ENCODE results near the gene MUC4. TPM values are rescaled to one million over a fixed set of nuclear protein-coding genes. Genes with fewer than 3 reads are reported as not detected.
A peak's percentile ranks its signal among the peaks of the same experiment; 100 is the strongest.

The MUC4 gene
- total and polyA plus RNA-seq, 9 of the 15 experiments (the other 6 are each of a cell fraction or from before 2014, with no cell fraction given) = under 0.01 to 0.21 (median 0.10) TPM; not detected in 4

GRCh38 chr3:195859846-195860411 is 48.2 kb upstream of the MUC4 start:
- TF ChIP-seq NCOA6 (IDR thresholded peaks at IDR 0.05) (no peak), ZBTB33 (CRISPR knock-in tag; IDR thresholded peaks at IDR 0.05) (peak; percentile 85), ZFX (CRISPR knock-in tag; IDR thresholded peaks at IDR 0.05) (peak; percentile 33; the same call in 1 of the 2 replicates)
- DNase-seq (ENCODE audit: extremely low read depth in 1 of 4, low spot score in 3 of 4) (no peak), FAIRE-seq (no peak), ATAC-seq (no peak)
- peak overlapping the region; percentile 85 for H2AFZ ChIP-seq (ENCODE audit: low read depth, low read length)
- H3K79me2 ChIP-seq (ENCODE audit: control insufficient read depth, insufficient read depth, low read length) = no peaks in the 10 kb centered on the region
- no peaks in the 10 kb centered on the region for H3K9me3 ChIP-seq (replicated peaks; ENCODE audit: control insufficient read depth, insufficient read depth, low read depth, low read length)
- BruUV-seq (replicated peaks) = no TSS peak
- 86% methylated on average over 20 of the region's 23 CpGs for WGBS (ENCODE audit: insufficient coverage, low coverage, missing lambda C conversion rate)
- CTCF ChIA-PET (ENCODE audit: low intra/inter-chr PET ratio) = interaction anchor here (0.7 to 6.6 kb wide), 4 partner anchors 10 to 55 kb away, joined by 4 to 59 read pairs (median 9); no protein-coding TSS in a partner anchor
- no peak overlapping the region for H3K4me3 ChIP-seq
- peak overlapping the region in 1 of 2 experiments; percentile 3; a peak in 3 of 4 replicates for H3K9ac ChIP-seq (ENCODE audit: insufficient read depth in 1 of 2, low read depth in 2 of 2, low read length in 2 of 2)
- peaks cover 26 to 46% of the 10 kb centered on the region in 2 experiments for H3K4me1 ChIP-seq (replicated peaks in 1 of 2; ENCODE audit: control insufficient read depth in 2 of 2, insufficient read depth in 2 of 2, low read length in 2 of 2)
- H3K27ac ChIP-seq (ENCODE audit: extremely low read depth, low read depth, low read length) = no peak overlapping the region
- POLR2A ChIA-PET = interaction anchor here (0.6 to 1.2 kb wide), 4 partner anchors 18 to 1857 kb away, joined by 3 to 5 read pairs (median 3); no protein-coding TSS in a partner anchor
- intact Hi-C loops (cut with micrococcal nuclease) (loop anchor here (1.0 to 10.0 kb wide), 5 partner anchors 34 to 235 kb away; no protein-coding TSS in a partner anchor), in situ Hi-C loops (cut with MboI) (loop anchor here (5.0 to 10.0 kb wide), 3 partner anchors 32 to 1765 kb away; no protein-coding TSS in a partner anchor)
- no peaks in the 10 kb centered on the region for H3K36me3 ChIP-seq (ENCODE audit: control insufficient read depth, insufficient read depth, low read length)
- no peaks in the 10 kb centered on the region for H3K9me1 ChIP-seq (ENCODE audit: control insufficient read depth, insufficient read depth, low read length)
- H3K4me2 ChIP-seq (ENCODE audit: insufficient read depth, low read length) = peak overlapping the region; percentile 79
- H3K27me3 ChIP-seq (ENCODE audit: control insufficient read depth in 2 of 2, insufficient read depth in 2 of 2, low read length in 2 of 2) = no peaks in the 10 kb centered on the region
- H4K20me1 ChIP-seq (replicated peaks; ENCODE audit: control insufficient read depth, insufficient read depth, low read length) = no peaks in the 10 kb centered on the region

Data from K562 (cell line).